ENCODE measurements around the gene GSTT4.
"Not testable (repeated sequence)": the region's sequence is repeated elsewhere in the genome, so short reads cannot be mapped to it uniquely, and the experiment has no call there.

Gene GSTT4

GRCh38 chr22:24049211-24049610 lies 44.0 kb upstream of the GSTT4 start:
- no peak for DNase-seq (ENCODE audit: extremely low read depth, low read depth)
- no peak for TF ChIP-seq CTCF (IDR thresholded peaks at IDR 0.05; ENCODE audit: low read depth, low read length, missing control alignments)

GRCh38 chr22:24046024-24046423 lies 40.8 kb upstream of the GSTT4 start:
- no peak for TF ChIP-seq CTCF (IDR thresholded peaks at IDR 0.05; ENCODE audit: low read depth, low read length, missing control alignments)
- H3K4me3 ChIP-seq (replicated peaks; ENCODE audit: low read depth, low read length), result no peak overlapping the region
- no peak for DNase-seq (ENCODE audit: extremely low read depth, low read depth)

More at GRCh38 chr22:24049211-24049610, 44.0 kb upstream of the GSTT4 start:
- no peak overlapping the region for H3K4me3 ChIP-seq (replicated peaks; ENCODE audit: low read depth, low read length)

DNA sequence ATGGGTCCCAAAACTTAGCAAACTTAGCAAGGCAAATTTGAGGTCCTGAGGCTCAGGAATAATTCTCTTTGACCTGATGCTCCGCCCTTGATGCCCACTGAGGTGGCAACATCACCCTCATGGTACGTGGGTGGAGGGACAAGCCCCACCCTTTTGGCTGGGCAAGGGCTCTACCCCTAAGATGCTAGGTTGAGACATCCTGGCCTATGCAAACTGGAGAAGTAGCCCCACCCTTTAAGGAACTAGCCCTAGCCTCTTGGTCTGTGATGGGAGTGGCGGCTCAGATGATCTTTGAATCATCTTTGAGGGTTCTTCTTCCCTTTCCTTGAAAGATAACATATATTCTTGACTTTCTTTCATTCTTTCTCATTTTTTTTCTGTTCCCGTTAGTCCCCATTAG lies 38.7 kb upstream of the GSTT4 start:
- TF ChIP-seq CTCF (IDR thresholded peaks at IDR 0.05; ENCODE audit: low read depth, low read length, missing control alignments), result no peak
- H3K4me3 ChIP-seq (replicated peaks; ENCODE audit: low read depth, low read length), result no peak overlapping the region
- DNase-seq (ENCODE audit: extremely low read depth, low read depth), result no peak

- DNase-seq (ENCODE audit: extremely low read depth, low read depth); H3K4me3 ChIP-seq (replicated peaks; ENCODE audit: low read depth, low read length): not testable (repeated sequence)
Observed at GRCh38 chr22:24043465-24043864, 38.2 kb upstream of the GSTT4 start.

DNA sequence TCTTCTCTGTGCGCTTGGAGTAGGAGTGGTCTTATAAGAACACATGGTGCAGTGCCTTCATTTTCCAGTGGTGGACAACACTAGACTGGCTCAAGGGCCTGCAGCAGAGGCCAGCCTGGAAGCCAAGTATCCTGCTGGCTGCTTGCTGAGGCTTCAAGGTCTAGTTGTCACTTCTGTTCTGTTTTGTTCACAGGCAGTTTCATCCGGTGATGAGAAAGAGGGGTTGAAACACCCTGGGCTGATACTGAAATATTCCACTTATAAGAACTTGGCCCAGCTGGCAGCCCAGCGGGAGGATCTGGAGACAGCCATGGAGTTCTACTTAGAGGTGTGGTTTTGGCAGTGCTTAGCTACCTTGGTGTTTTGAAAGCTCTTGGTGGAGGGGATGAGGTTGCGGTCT lies 35.7 kb upstream of the GSTT4 start:
- no peak overlapping the region for H3K4me3 ChIP-seq (replicated peaks; ENCODE audit: low read depth, low read length)
- TF ChIP-seq CTCF (IDR thresholded peaks at IDR 0.05; ENCODE audit: low read depth, low read length, missing control alignments), result no peak
- DNase-seq (ENCODE audit: extremely low read depth, low read depth), result no peak

GRCh38 chr22:24039046-24039445 lies 33.8 kb upstream of the GSTT4 start:
- DNase-seq (ENCODE audit: extremely low read depth, low read depth), result no peak
- H3K4me3 ChIP-seq (replicated peaks; ENCODE audit: low read depth, low read length), result no peak overlapping the region
- no peak for TF ChIP-seq CTCF (IDR thresholded peaks at IDR 0.05; ENCODE audit: low read depth, low read length, missing control alignments)

GRCh38 chr22:24037851-24038765 lies 32.9 kb upstream of the GSTT4 start:
- no peak for TF ChIP-seq CTCF (IDR thresholded peaks at IDR 0.05; ENCODE audit: low read depth, low read length, missing control alignments)
- DNase-seq (ENCODE audit: extremely low read depth, low read depth), result no peak
- H3K4me3 ChIP-seq (replicated peaks; ENCODE audit: low read depth, low read length), result no peak overlapping the region

All from HFF-Myc (cell line).